Renal pelvis (tissue), 4 donors: ENCODE results near the gene ELOVL3. TPM values are rescaled to one million over a fixed set of nuclear protein-coding genes. Genes with fewer than 3 reads are reported as not detected.

ENCODE experiments used
- DNase-seq: peaks from one replicate; pipeline ENCODE4 v3.0.0-alpha.2; 2013
- polyA plus RNA-seq, 3 donors: library from polyadenylated mRNA; unstranded; fragments of 120-200 nt; gene quantifications; one replicate each; pipeline ENCODE4 v1.2.1, GENCODE V29; 2013; ENCODE audit not compliant: insufficient read length in 3 of 3

ELOVL3 gene
- polyA plus RNA-seq, 3 donors, result 2.1 to 3.1 (median 2.2) TPM

DNA sequence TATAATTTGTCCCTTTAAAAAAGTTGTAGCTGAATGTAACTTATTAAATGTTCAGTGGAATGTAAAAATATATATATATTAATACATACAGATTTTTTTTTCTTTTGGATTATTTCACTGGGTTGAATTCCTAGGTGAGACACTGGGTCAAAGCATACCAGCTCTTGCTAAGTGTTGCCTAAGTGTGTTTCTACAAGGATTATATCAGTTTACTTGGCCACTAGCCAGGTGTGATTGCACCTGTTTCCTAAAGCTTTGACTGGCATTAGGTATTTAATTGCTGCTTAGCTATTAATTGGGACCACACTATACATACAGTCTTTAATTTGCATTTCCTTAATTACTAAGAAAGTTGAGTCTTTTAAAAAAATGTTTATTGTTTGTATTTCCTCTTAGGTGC is 5.5 kb upstream of the ELOVL3 start:
- DNase-seq, result no peak

DNA sequence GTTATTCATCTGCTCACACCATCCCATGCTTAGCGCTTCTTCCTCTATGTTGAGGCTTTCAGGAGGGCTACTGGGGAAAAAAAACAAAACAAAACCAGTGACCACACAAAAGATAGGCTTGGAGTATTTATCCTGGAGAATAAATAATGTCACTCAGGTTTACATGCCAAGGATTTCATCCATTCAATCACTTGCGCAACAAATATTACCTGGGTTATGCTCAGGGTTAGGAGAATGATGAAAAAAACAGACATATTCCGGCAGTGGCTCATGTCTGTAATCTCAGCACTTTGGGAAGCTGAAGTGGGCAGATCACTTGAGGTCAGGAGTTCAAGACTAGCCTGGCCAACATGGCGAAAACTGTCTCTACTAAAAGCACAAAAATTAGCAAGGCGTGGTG is 3.3 kb upstream of the ELOVL3 start:
- DNase-seq, result no peak

DNA sequence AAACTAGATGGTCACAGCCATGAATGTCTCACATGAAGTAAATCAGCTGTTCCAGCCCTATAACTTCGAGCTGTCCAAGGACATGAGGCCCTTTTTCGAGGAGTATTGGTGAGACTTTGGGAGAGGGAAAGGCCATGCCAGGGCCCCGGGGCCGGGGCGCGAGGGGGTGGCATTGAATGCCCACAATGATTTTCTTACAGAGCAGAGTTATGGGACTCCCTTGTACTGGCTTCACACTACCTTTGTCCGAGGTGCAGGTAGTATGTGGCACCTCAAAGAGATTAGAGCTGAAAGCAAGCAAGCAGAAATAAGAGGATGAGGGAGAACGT is 407 bp downstream of the ELOVL3 start:
- no peak for DNase-seq

DNA sequence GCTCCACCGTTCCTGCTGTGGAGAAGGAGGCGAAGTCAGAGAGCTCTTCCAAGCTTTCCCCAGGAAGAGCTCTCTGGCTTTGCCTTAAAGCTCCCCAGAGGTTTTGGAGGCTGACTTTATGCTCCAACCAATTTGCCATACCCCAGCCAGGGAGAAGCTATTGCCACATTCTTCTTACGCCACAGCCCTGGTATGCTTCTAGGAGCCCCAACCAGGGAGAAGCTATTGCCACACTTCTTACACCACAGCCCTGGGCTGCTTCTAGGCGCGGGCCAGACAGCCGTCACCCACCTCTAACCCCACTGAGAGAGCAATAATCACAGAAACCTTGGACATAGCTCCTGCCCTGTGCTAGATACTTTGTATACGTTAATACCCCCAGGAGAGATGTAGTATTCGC is 951 bp downstream of the ELOVL3 start:
- no peak for DNase-seq

DNA sequence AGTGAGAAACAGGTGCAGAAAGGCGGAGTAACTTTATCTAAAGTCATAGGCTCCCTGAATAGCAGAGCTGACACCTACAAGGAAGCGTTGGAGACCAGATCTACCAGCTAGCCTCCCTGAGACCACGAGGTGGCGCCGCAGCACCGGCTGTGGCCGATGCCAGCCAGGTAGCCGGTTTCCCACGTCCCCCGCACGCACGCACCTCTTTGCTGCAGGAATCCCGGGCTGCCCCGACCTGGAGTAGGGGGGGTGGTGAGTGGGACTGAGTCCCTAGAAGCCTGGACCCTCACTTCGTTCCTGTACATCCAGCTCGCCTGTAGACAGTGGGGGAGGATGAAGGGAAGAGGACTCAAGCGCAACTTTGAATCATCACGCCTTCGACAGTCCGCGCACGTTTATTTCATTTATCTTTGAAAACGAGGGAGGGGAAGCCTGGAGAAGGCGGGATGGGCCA is 3.7 kb downstream of the ELOVL3 start:
- no peak for DNase-seq

DNA sequence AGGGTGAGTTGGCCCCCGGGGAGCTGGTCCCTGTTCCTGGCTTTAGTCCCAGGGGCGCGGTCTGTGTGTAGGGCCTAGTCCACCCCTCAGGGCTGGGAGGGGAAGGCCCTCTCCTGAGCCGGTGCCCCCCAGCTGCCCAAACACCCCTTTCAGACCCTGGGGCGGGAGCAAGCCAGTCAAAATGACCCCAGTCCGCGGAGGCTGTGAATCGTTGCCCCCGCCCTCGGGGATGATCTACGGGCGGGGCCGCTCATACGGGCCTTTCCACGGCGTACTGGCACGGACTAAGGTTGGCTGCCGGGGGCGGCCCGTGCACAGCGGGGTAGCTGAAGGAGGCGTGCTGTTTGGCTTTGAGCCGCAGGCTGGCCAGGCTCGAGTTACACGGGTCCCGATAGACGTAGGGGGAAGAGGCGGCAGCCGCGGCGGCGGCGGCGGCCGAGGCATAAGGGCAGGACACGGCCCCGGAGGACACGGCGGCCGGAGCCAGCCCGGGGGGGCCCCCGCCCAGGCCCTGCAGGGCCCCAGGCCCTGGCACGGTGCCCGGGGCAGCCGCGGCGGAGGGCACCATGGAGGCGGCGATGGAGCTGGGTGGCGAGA is 4.3 kb downstream of the ELOVL3 start:
- no peak for DNase-seq

DNA sequence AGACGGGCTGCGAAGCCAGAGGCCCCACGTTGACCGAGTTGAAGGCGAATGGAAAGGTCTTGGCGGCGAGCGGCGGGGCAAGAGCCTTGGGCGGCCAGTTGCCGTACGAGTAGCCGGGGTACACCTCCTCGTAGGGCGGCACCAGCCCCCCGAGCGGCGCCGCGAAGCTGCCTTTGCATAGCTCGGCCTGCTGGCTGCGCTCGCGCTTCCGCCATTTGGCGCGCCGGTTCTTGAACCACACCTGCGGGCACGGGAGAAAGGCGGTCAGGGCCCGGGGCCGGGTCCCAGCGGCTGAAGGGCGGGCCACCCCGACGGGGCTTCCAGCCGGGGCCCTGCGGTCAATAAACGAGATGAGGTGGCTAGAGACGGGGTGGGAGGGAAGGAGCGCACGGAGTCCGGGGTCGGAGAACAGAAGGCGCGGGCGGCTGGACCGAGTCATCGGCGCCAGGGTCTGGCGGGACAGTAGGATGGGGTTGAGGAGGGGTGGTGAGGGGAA is 4.8 kb downstream of the ELOVL3 start:
- no peak for DNase-seq

DNA sequence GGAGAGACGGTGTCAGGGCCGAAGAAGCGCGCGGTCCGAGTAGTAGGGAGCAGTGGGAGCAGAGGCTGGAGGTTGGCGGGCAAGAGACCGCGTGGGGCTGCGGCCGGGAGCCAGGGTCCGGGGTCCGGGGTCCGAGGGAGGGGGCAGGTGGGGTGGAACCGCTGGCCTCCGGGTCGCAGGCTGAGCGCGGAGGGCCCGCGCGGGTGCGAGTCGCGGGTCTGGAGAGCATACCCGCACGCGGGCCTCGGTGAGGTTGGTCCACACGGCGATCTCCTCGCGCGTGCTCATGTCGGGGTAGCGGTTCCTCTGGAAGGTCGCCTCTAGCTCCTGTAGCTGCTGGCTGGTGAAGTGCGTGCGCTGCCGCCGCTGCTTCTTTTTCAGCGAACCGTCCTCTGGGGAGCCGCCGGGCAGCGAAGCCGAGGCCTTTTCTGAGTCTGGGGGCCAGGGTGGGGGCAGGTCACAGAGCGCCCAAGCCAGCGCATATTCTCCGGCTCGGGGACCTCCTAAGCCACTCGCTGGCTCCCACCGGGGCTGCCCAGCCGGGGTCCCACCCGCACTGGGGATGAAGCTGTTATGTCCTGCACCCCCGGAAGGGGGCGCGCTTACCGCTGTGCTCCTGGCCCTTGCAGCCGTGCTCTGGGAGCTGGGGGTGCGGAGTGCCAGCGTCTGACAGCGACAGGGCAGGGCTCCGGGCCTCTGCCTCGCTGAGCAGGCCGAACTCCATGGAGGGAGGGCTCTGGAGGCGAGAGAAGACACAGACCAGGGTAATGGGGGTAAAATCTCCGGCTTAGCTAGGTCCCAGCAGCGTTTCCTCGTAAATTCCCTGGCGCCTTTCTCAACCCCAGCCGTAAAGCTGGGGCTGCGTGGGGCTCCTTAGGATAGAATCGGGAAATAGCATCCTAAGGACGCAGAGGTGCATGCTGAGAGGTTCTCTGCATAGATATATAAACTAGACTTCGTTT is 5.5 kb downstream of the ELOVL3 start:
- no peak for DNase-seq

DNA sequence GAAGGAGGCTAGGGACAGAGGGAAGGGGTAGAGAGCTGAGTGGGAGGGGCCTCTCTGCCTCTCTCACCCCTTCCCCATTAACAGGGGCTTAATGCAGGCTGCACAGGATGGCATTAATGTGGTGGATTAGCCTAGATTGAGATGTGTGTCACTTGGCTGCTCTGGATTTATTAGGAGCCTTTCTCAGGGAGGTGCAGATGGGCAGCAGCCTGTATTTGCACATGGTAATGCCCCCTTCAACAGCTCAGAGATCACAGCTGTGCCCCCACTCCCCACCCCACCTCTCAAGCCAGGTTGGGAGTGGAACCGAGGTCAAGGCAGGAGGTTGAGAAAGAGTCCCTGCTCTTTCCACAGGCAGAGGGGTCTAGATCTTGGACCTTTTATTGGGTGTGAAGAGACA is 7.9 kb downstream of the ELOVL3 start:
- no peak for DNase-seq

DNA sequence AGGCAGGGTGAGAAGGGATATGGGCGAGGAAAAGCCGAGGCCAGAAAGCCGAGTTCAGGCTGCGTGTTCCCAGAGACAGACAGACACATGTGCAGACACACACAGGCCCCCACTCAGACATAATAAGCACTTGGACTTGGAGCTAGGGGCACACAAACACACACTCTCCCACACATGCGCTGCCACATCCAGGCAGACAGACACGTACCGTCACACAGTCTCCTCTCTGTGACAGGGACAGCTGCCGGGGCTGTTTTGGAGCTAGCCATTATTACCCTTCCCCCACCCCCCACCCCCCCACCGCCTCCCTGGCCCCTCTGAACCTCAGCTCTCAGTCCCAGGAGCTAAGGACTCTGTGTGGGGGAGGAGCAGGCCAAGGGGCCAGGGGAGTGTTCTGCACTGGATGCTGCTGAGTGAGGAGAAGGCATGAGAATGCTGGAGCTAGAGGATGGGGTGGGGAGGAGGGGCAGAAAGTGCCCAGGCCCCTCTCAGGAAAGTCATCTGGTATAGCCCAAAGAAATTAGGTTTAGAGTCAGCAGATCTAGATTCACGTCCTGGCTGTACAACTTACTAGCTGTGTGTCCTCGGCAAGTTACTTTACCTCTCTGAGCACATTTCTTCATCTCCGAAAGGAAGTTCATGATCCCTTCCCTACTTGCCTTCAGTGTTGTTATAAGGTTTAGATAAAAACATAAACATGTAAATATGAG is 8.9 kb downstream of the ELOVL3 start:
- no peak for DNase-seq

DNA sequence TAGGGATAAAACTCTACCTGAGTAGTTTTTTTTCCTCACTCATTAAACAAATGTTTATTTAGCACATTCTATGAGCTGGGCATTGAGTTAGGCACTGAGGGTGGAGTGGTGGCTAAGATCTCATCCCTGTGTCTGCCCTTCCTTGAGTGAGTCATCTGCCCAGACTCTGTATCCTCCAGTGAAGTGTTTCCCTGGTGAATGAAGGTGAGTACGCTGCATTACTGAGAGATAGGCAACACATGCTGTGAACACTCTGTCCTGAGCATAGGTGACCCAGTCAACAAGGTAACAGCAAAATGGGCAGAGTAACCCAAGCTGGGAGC is 9.5 kb downstream of the ELOVL3 start:
- DNase-seq, result no peak

DNA sequence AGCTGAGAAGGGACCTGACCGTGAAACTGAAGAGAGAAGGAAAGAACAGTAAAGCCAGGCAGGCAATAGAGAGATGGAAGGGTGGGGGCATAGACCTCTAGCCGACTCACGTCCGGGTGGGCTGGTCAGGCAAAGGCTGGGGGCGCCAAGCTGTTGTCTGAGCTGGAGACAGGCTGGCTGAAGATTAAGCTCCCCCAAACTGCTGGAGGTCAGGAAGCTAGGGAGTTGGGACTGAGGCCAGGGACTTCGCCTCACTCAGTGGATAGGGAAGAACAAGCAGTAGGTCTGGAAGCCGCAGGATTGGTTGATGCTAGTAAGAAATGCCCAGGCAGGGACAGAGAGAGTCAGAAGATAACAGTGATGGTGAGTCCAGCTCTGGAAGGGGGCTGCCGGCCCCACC is 9.9 kb downstream of the ELOVL3 start:
- no peak for DNase-seq

DNA sequence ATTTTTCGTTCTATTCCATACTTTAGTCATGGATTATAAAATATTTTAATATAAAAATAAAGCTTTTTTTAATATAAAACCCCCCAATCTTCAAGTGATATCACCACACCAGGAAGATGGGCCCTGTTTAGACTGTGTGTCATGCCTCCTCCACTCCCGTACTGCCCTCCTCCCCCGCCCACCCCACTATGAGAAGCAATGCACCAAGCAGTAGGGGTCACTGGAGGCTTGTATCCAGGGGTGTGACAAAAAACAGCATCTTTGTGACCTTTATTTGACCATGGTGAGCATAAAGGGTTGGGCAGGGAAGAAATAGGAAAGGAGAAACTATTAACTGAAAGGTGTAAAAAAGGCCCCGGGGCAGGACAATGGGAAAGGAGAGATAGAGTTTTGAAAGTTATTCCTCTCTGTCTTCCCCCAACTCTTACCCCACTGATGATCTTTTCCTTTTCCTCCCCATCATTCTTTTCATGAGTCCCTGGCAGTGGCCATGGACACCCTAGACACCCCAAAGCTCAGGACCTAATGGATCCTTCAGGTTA is 11.7 kb downstream of the ELOVL3 start:
- DNase-seq, result no peak

DNA sequence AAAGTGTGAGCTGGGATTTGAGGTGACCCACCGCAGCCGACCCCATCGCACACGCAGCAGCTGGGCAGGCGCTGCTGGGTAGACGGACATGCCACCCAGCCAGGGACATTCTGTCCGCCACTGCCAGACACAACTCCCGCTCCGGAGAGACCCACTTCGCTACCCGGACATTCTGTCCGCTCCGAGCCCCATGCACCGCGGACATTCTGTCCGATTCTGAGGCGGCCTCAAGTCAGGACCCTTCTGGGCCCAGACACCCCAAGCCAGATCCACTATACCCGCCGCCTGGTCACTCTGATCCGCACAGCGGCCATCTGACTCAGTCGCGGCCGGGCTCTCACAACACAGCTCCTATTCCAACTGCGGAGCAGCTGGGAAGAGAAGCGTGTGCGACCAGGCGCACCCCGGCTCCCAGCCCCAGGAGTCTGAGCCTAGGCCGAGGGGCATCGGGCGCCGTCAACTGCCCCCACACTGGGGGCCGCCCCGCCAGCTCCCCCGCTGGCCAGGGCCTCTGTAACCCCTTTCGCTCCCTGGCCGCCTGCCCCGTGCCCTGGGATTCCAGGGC is 14.4 kb downstream of the ELOVL3 start:
- no peak for DNase-seq

DNA sequence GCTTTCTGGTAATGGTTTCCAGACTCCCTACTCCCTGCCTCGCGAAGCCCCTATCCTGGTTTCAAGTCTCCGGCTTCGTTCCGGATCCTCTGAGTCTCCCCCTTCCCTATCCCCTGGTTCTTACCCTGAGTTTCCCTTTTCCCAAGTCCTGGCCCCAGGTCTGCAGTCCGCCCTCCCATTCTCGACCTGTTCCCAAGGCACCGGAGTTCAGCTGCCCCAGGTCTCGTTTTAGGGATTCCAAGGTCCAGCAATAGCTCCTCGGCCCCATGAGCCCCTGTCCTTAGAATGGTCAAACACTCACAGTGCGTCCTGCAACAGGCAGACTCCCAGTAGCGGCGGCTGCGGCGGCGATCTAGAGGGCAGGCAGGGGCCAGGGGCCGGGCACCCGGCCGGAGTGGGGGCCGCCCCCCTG is 14.9 kb downstream of the ELOVL3 start:
- DNase-seq, result no peak

DNA sequence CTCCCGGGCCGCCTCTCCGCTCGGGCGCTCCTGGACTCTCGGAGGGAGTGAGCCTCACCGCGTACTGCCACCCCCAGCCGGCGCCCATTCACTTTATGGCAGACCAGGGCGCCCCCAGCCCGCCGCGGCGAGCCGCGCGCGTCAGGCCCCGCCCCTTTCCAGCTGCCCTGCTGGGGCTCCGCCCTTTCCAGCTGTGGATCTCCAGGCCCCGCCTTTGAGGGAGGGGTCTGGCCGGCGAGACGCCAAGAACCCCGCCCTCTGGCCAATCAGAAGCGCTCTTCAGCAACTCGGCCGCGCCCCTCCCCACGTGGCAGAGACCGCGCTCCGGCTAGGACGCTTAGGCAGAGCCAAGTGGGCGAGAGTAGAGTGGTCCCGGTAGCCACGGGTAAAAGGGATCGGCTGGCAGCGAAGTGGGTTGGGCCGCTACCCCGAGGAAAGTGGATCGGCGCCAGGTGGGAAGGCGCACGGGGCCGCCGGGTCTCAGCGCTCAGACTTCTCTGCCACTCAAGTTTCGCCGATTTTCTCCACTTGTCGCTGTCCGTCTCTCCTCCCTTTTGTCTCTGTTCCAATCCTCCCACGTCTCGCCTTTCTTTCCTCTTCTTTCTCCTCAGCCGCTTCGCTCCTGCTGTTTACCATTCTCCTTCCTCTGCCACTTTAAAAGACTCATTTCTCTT is 15.5 kb downstream of the ELOVL3 start, which contains the start of gene PITX3:
Gene PITX3, minus strand, starts transcription at position 69 of the 674 bp plus-strand sequence. CDS start 9,432 bp downstream, outside the sequence.
- peak; percentile 94 for DNase-seq

DNA sequence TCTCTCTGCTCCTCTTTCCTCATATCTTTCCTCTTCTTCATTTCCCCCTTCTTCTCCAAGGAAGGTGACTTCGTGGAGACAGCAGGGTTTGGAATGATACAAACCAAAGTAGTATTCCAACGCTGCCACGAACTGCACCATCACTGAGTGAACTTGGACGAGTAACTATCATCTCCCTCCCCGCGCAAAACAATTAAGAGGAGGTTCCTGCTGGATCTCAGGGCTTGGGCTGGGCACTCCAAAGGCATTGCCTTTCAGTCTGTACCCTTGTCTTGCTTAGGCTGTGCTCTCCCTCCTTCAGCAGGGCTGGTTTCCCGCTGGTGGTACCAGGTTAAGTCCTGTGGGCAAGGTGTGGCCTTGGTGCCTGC is 16.0 kb downstream of the ELOVL3 start:
- no peak for DNase-seq

DNA sequence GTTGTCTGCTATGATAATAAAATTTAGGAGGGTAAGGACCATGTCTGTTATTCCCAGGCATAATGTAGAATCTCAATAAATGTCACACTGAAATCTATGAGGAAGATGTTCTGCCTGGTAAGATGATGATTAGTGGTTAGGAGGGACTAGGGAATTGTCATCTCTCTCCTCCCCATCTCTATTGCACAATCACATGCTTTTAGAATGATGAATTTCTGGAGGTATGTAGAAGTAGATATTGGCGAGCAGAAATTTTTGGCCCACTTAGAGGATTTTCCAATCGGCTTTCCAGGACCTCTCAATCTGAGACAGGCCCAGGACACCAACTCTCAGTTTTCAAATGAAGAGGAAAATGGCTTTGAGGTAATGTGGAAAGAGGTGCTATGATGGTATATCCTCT is 17.2 kb downstream of the ELOVL3 start:
- no peak for DNase-seq

DNA sequence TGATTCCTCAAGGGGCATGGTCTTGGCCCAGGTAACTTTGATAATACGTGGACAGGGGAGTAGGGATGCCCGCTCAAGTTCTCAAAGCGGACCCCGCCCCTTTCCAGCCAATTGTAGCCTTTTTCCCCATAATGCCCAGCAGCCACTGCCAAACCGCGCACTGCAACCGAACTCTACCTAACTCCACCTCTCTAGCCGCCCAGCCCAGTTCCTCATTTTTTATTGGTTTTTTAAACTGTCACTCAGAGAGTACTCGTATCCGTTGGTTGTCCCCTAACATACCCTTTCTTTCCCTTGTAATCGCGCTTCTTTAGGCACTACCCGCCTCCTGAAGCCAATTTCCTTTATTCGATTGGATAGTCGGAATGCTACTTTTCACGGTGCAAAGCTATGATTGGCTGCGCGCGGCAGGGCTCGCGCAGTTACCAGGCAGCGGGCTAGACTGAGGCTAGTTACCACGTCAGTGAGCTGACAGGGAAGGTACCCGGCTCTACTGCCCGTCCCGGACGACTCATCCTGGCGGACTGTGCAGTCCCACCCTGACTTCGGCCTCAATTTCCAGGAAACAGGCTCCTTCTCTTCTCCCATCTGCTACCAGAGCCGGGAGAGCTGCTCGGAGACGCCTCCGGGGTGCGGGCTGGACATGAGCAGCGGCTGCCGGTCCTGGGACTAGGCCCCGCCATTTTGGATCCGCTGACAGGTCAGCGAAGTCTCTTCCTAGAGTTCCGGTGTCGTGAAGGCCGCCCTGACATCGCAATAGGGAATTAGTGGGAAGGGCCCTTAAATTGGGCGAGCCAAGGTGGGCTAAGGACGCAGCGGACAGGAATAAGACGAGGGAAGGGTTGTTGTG is 19.2 kb downstream of the ELOVL3 start, which contains the start of gene GBF1:
Gene GBF1, plus strand, starts transcription at position 451 of the 850 bp plus-strand sequence. CDS start 13,407 bp downstream, outside the sequence.
- peak; percentile 100 for DNase-seq

DNA sequence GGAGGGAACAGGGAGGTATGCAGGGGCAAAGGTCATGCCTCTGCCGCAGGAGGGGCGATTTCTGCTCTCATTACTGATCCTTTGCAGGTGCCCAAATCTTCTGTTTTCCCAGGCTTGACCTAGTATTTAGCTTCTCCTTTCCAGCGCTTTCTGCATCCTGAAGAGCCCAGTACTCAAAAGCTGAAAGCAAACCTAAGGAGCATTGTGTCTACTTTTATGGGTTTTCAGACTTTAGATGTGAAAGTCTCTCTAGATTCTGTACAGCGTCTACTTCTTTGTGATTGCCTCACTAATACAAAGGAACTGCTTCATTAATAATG is 19.8 kb downstream of the ELOVL3 start:
- no peak for DNase-seq

DNA sequence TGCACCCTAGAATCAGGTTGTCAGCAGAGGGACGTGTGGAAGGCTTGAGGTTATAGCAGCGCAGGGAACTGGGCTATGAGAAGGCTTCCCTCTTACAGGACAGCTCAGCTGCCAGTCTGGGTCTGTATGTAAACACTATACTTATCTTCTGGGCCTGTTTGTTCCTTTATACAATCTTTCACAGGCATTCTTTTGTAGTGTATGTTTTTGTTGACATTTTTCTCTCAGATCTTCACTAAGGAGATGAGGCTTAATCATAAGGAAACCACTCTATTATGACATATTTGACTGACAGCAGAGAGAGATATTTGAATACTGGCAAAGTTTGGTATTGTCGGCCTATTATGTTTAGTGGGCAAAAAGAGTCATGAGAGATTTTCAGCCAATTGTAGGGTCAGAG is 20.2 kb downstream of the ELOVL3 start:
- DNase-seq, result no peak
